ENCODE results near the gene GRIK5.
"Not testable (repeated sequence)": the region's sequence is repeated elsewhere in the genome, so short reads cannot be mapped to it uniquely, and the experiment has no call there.

GRIK5 gene

DNA sequence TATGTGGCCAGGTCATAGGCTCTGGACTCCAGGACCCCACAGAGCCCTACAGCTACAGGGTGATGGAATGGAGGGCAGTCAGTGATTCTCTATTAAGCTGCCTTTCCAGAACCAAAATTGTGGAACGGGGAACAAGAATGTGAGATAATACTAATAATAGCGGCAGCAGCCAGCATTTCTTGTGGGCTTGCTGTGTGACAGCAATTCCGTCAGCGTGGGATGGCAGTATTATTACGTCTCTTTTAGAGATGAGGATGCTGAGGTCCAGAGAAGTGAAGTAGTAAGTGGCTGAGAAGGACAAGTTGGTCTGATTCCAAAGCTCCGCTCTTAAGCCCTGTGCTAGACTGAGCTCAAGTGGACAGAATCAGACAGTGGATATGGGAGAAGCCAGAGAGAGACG, 24.4 kb downstream of the GRIK5 start:
- no peak for DNase-seq

DNA sequence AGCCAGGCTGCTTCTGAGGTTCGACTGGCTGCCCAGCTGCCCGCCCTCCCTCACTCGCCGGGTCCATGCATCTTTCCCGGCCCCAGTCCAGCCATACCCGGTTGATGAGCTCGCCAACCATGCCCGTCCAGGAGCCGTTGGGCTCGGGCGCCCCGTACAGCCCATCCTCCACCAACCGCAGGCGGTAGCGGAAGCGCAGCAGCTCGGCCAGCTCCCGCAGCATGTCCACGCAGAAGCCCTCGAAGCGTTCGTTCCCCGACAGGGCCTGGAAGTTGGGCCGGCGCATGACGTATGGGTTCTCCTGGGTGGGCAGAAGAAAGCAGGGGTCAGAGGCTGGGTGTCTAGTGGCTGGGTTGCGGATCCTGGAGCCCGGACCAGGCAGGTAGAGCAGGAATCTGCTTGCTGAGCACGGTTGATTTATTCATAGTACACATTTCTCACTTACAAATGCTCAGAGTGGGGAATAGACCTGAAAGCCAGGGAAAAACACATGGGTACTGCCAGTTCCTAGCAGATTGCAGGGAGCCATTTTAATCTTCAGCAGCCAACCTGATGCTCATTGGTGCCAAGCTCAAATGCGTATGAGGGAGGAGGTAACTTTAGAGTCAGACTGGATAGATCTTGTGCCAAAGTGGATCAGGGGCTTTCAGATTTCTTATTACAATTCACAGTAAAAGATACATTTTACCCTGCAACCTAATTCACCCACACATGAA, 27.4 kb downstream of the GRIK5 start:
- DNase-seq = no peak

DNA sequence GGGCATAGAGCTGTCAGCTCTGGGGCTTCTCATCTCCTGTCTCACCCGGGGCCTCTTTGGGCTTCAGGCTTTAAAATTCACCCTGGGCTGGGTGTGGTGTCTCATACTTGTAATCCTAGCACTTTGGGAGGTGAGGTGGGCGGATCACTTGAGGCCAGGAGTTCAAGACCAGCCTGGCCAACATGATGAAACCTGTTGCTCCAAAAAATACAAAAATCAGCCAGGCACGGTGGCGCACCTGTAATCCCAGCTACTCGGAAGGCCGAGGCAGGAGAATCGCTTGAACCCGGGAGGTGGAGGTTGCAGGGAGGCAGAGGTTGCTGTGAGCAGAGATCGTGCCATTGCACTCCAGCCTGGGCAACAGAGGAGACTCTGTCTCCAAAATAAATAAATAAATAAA, 29.5 kb downstream of the GRIK5 start:
- DNase-seq = not testable (repeated sequence)

DNA sequence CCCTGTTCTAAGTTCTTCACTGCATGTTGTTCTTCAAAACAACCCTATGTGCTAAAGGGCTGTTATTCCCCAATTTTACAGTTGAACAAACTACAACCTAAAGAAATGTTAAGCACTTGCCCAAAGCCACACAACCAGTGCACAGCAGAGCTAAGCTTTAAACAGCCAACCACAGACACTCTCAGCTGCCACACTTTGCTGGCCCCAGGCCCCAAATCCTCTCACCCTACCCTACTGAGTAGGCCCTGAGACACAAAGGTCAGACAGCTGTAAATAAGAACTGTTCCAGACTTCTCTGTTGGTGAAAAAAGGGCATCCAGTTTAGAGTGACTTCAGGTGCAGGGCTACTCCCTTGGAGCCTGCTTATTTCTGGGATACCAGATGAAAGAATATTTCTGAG, 30.0 kb downstream of the GRIK5 start:
- peak; percentile 28 for DNase-seq

DNA sequence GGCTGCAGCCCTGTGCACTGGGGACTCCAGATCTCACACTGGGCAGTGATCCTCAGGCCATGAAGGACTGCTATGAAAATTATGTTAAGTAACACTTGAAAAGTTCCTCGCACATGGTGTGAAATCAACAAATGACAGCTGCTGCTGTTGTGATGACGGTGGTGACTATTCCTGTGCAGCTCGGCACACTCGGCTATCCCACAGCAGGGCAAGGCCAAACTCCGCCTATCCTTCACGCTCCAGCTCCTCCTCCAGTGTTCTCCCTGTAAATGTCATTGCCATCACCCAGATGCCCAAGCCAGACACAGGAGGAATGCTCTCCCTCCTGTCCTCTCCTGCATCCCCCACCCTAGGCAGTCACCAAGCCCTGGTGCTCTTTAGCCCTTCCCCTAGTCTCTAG, 31.3 kb downstream of the GRIK5 start:
- DNase-seq = no peak

DNA sequence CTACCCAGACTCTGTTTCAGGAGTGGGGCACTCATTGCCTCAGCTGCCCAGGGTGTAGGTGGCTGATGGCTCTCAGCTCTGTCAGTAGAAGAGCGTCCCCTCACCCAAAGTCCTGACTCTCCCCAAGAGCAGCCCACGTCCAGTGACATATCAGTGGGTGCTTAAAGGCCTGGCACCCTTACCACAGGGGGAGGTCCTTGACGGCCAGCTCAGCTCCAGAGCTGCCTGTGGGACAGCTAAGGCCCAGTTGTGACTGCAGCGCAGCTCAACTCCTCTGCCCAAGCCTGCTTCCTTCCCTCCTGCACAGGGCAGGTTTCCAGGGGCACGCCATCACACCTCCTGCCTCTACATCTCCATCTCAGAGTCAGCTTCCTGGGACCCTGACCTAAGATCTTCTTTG, 32.4 kb downstream of the GRIK5 start:
- DNase-seq = no peak

DNA sequence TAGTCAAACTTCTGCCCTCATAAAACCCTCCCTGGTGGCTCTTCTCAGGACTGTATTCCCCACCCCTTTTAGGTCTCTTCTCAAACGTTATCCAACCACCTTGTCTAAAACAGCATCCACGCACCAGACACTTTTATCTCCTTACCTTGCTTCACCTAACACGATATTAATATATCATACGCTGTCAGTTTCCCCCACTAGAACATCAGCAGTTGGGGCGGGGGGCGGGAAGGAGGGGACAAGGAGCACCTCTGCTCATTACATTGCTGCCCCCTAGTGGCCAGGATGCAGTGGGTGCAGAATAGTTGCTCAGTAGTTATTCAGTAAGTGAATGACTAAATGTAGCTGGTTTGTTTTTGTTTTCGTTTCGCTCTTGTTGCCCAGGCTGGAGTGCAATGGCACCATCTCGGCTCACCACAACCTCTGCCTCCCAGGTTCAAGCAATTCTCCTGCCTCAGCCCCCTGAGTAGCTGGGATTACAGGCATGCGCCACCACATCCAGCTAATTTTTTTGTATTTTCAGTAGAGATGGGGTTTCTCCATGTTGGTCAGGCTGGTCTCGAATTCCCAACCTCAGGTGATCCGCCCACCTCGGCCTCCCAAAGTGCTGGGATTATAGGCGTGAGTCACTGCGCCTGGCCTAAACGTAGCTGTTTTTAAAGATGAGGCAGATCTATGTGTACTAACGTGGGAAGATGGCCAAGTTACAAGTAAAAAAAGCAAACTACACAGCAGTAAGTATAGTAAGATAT, 35.2 kb downstream of the GRIK5 start:
- DNase-seq = peak; percentile 76

DNA sequence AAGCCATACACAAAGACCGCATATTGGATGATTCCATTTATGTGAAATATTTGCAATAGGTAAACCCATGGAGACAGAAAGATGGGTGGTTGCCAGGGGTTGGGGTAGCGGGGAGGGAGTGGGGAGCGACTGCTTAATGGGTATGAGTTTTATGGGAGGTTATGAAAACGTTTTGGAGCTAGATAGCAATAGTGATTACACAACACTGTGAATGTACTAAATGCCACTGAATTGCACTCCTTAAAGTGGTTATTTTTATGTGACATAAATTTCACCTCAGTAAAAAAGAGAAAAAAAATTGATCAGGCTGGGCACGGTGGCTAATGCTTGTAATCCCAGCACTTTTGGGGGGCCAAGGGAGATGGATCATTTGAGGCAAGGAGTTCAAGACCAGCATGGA, 36.6 kb downstream of the GRIK5 start:
- DNase-seq = no peak

DNA sequence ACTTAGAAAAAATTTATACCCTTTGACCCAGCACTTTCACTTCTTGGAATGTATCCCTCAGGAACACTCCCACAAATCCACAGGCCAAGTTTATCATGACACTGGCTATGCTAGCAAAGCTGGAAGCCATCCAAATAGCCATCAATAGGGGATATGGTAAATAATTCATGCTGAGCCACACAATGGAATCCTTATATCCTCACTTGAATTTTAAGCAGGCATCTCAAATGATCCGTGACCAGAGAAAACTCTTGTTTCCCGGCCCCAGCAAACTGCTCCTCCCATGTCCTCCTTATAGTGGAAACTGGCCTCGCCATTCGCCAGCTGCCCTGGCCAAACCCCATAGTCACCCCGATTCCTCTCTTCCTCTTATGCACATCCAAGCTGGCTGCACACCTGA, 37.6 kb downstream of the GRIK5 start:
- DNase-seq = no peak

DNA sequence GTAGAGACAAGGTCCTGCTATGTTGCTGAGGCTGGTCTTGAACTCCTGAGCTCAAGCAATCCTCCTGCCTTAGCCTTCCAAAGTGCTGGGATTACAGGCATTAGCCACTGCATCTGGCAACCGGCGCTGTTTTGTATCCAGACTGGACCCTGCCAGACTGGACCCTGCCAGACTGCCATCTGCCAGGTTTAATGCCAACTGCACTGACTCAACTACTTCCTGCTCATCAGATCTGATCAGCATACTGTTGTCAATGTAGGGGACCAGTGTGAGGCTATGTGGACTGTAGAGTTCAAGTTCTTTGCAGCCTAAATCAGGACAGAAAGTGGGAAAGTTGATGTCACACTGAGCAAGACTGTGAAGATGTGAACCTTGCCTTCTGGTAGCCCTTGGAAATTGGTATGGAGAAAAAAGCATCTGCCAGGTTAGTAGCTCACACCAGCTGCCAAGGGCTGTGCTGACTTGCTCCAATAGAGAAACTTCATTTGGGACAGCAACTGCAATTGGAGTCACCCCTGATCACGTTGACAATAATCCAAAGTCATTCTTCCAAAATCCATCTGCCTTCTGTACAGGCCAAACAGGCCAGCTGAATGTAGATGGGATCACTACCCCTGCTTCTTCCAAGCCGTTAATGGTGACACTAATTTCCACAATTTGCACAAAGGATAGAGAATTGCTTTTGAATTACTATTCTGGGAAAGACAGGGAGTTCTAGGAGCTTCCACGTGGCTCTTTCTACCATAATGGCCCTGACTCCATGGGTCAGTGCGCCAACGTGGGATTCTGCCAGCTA, 39.2 kb downstream of the GRIK5 start:
- no peak for DNase-seq

DNA sequence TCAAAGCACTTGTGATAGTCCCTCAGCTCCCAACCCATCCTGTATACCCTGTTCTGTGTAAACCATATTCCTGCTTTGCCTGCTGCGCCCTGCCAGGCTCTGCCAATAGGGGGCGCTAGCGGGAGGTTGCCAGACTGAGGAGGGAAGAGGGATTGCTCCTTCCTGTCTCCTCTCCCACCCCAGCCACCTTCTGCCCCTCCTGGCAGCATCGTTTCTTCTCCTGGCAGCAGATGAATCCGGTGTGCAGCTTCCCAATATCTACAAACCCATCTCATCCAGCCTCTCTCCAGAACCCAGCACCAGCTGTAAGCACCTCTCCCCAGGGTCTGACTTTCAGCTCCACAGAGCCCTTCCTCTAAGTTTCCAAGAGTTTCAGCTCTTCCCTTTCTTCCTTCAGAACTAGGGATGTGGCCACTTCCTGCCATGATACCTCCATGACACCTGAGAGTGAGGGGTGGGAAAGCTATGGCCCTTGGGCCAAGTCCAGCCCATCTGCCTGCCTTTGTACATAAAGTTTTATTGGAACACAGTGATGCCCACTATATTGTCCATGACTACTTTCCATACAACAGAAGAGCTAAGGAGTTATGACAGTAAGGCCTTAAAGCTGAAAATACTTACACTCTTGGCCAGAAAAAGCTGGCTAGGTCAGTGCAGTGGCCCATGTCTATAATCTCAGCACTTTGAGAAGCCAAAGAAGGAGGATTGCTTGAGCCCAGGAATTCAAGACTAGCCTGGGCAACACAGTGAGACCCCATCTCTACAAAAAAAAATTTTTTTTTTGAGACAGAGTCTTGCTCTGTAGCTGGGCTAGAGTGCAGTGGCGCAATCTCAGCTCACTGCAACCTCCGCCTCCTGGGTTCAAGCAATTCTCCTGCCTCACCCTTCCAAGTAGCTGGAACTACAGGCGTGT, 41.4 kb downstream of the GRIK5 start:
- no peak for DNase-seq

DNA sequence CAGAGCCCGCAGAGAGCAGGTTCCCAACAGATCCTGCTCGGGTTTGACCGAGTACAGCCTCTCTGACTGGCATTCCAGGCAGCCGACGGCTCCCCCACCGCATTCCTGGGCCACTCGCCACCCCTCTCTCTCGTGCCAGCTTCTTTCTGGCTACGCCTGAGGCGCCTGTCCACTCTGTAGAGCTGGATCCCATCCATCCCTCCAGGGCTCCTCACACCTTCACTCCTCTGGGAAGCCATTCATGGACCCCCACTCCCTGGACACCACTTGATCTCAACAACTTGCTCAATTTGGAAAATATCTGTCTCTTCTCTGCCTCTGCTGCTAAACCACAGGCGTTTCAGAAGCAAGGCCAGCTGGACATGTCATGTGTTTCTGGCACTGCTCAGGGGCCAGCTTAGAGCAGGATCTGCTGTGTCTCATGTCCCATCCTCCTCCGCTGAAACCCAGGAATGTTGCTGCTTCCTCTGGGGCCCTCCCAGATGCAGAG, 45.3 kb downstream of the GRIK5 start:
- DNase-seq = no peak

DNA sequence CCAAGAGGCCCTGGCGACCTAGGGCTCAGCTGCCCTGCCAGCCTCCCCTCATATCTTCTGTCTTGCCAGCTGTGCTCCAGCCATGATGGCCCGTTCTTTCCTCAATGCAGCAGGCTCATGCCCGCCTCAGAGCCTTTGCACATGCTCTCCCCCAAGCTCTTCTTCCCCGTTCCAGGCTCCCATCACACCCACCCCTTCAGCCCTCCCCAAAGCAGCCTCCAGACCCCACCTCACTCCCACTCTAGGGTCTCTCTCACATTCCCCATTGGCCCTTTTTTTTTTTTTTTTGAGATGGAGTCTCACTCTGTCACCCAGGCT, 46.1 kb downstream of the GRIK5 start:
- no peak for DNase-seq

DNA sequence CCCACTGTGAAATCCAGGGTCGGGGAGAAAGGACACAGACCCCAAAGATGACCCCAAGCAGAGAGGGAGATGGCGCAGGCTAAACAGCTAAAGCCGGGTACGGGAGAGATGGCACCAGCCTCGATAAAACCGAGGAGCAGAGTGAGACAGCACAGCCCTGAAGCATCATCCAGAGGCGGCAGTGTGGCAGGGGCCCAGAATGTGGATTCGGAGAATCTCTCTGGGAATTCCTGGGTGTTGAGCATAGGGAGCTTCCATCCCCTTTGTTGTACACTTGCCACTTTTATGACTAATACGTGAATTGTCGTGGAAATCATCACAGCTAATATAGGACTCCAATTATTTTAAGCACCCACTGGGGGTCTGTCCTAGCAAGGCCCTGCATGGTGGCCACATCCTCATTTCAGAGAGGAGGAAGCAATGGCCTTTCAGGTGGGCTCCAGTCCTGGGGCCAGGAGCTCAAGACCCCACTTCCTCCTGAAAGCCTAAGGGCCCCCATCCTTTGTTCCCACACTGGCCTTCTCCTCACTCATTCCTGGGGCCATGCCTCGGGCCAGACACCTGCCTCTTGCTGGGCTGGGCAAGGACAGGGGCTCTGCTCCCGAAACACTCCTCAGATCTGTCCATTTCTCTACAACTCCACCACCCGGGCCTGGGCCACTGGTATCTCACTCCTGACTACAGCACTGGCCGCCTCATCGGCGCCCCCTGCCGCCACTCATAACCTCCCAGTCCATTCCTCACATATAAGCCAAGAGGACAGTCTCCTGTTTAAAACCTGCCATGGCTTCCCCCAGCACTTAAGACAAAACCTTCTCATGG, 46.7 kb downstream of the GRIK5 start:
- DNase-seq = peak; percentile 68

DNA sequence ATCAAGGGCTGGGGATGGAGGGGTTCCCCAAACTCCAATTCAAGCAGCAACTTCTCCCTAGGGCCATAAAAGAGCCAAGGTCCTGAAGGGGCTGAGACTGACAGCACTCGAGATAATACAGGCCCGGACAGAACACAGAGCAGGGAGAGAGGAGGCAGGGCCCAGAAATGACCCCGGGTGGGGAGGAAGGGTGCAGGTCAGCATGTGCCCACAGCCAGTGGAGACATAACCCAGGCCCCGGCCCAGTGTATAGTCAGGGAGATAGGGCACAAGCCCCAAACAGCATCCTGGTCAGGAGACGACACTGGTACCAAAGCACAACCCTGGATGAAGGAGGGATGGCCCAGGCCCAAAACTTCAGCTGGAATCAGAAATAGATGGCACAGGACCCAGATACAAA, 47.4 kb downstream of the GRIK5 start:
- no peak for DNase-seq

DNA sequence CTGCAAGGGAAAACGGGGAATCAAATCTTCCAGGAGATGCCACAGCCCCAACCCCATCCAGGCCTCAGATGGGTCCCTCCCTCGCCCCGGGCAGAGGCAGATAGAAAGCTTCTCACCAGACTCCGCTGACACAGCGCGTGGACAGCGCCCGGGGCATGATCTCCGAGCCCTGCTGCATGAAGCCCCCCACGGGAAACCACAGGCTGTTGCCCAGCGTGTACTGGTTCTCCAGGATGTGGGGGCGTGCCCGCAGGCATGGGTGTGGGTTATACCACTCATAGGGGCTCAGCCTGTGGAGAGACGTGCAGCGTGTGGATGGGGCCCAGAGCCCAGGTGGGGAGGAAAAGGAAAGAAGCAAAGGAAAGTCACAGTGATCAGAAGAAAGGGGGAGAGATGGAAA, 48.8 kb downstream of the GRIK5 start:
- no peak for DNase-seq

DNA sequence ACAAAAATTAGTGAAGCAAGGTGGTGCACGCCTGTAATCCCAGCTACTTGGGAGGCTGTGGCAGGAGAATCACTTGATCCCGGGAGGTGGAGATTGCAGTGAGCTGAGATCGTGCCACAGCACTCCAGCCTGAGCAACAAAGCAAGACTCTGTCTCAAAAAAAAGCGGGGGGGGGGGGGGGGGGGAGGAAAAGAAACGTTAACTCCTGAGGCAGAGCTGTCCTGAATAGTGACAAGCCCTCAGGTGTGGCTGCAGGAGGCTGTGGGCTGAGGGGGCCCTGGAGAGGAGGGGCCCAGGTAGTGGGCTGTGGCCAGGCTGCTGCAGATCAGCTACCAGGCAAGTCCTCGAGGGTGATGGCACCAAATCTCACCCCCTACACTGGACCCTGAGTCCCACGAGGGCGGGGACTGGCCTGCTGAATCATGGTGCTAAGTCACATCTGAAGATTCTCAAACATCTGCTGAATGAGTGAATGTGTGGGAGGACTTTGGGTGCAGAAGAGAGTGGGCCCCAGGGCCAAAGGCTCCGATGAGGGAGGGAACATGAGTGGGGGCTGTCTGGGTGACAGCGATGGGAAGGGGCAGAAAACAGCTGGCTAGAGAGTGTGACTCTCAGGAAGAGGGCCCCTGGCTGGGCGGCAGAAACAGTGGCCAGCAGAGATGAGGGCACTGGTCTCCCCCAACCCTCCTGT, 51.4 kb downstream of the GRIK5 start:
- no peak for DNase-seq

DNA sequence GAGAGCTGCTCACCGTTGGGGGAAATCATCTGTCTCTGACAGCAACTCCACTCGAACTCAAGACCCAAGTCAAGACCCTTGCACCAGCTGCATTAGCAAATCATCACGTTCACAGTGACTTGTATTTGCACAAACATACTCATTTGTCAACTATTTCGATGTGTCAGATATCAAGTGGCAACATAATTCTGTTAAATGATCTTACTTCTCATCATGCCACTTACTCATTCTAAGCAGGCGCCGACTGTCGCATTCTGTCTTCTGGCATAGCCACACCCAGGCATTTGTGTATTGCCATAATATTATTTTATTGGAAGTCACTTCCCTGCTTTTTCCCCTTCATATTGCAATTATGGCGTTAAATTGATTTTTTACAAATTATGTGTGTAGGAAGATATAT, 53.0 kb downstream of the GRIK5 start:
- no peak for DNase-seq

DNA sequence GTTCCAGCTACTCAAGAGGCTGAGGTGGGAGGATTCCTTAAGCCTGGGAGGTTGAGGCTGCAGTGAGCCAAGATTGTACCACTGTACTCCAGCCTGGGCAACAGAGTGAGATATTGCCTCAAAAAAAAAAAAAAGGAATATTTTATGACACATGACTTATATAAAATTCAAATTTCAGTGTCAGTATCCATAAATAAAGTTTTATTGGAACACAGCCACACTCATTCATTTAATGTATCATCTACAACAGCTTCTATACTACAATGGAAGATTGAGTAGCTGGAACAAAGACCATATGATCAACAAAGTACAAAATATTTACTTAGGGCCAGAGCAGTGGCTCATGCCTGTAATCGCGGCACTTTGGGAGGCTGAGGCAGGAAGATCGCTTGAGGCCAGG, 57.3 kb downstream of the GRIK5 start:
- DNase-seq = not testable (repeated sequence)

DNA sequence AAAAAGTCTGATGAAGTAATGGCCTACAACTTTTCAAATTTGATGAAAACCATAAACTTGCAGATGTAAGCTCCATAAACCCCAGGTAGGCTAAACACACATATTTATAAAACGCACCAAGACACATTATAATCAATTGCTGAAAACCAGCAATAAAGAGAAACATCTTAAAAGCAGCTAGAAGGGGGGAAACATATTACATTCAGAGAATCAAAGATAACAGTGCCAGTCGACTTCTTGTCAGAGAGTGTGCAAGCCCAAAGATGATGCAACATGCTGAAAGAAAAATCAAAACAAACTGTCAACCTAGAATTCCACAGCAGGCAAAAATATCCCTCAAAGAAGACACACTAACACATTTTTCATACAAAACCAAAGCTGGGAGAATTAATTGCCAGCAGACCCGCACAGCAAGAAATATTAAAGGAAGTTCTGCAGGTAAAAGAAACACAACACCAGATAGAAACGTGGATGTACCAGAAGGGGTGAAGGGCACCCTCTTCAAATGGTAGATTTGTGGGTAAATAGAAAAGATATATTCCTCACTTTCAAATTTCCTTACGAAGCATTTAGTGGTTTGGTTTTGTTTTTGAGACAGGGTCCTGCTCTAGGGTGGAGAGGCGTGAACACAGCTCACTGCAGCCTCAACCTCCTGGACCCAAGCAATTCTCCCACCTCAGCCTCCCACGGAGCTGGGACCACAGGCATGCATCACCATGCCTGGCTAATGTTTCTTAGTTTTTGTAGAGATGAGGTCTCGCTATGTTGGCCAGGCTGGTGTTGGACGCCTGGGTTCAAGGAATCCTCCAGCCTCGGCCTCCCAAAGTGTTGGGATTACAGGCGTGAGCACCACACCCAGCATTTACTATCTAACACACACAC, 59.5 kb downstream of the GRIK5 start:
- DNase-seq = no peak

Measured in RPMI8226 (cell line).